Stimulated activated naive CD8-positive, alpha-beta T cell treated with anti-CD3 and anti-CD28 coated beads, Interleukin-15, Interleukin-2, amounts not matched to agents 100 U/mL and 50 U/mL, for 24 hours (primary cell): ENCODE measurements around the gene PPP1R13B.

ENCODE experiments used
- ATAC-seq: fragments of 150-1000 bp; cut with Tn5 transposase; one replicate; pipeline ENCODE4 v1.10.0; 2021
- DNase-seq: peaks from one replicate; pipeline ENCODE4 v3.0.0; 2021

Gene PPP1R13B

GRCh38 chr14:103744621-103745395 lies 102.6 kb downstream of the PPP1R13B start:
- ATAC-seq, result no peak
- no peak for DNase-seq

- DNase-seq (no peak), ATAC-seq (no peak)
These were observed 103.7 kb downstream of the PPP1R13B start for GRCh38 chr14:103743691-103744090.

DNA sequence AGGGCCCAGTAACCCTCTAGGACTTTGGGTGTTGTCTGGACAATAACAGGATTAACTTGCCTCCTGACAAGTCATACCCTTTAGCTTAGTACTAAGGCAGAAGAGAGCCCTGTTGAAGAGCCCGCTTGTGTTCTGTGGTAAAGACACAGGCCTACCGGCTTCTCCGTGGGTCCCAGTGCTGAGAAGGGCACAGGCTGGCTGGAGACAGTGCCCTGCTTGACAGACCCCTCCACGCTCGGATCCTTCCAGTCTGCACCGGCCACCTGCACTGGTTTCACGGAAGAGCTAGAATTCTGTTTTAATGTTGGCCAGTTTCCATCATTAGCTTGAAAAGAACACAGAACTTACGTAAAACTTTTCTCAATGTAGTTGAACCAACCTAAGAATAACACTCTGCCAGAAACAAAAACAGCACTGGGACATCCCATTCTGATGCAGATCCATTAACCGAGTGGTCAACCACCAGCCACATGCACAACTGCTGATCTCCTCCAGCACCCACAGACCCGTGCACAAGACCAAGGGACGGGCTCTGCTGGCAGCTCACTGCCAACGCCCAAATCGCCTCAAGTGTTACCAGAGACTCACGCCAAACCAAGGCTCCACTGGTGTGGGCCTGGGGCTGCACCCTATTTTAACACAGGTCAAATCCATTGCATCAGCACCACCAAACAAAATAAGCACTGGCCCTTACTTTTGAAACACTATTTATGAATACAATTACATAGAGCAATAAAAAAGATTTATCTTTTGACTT lies 104.7 kb downstream of the PPP1R13B start:
- DNase-seq (no peak), ATAC-seq (no peak)

DNA sequence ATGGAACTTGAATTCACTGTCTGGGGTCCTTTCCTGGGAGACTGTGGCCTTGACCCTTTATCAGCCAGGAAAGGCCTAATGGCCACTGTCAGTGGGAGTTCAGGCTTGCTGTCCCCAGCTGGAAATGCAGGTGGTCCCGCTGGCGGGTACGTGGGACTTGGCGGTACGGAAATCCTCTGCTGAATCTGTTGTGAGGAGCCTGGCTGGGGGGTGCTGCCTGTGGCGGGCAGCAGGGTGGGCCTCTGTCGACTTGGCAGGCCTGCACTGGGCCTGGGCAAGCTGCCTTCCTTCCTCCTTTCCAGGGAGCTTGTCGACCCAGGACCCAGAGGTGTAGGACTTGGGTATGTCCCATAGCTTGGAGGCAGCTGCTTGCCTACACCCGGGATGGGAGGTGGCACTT lies 105.5 kb downstream of the PPP1R13B start:
- ATAC-seq (no peak), DNase-seq (no peak)

DNA sequence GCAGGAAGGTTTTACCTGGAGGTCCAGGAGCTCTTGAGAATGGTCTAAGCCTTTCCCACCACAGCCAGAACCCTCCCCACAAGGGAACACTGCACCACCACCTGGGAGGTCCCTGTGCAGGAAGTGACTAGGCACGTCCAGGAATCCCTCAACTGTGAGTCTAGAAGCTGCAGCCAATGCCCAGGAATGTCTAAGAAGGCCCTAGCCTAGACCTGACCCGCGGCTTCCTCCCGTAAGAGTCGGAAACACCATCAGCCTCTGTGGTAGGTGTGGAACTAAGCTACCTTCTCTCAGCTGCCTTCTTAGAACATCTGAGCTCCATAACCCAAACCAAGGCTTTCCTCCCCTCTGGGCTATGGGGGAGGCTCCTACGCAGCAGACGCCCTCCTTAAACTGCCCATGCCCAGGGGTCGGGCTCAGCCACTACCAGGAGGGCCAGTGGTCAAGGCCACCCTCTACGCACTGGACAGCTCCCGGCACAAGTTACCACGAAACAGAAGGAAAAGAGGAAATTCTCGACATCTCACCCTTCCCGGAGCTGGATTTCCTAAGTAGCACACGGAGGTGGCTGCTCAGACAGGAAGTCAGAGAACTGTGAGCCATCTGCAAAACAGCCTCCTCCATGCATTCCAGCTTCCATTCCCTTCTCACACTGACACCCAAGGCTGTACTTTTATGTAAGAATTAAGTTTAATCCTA lies 106.2 kb downstream of the PPP1R13B start:
- DNase-seq (no peak), ATAC-seq (no peak)

- no peak for ATAC-seq
- DNase-seq, result no peak
These were observed 107.4 kb downstream of the PPP1R13B start for GRCh38 chr14:103739793-103740501.

DNA sequence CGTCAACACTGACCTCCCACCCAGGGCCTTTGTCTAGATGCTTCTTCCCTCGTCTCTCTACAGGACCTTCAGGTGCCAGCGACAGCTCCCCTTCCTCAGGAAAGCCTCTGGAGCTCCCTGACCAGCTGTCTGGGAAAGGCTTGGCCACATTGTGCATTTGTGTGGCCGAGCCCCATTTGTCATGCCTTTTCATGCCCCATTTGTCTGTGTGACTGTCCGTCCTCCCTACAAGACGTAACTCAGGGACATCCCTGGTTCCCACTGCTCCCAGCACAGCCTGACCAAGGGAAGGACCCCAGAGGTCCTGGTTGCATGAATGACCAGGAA lies 107.9 kb downstream of the PPP1R13B start:
- DNase-seq (no peak), ATAC-seq (no peak)

- DNase-seq (no peak), ATAC-seq (no peak)
These were observed 108.5 kb downstream of the PPP1R13B start for GRCh38 chr14:103738701-103739451.

DNA sequence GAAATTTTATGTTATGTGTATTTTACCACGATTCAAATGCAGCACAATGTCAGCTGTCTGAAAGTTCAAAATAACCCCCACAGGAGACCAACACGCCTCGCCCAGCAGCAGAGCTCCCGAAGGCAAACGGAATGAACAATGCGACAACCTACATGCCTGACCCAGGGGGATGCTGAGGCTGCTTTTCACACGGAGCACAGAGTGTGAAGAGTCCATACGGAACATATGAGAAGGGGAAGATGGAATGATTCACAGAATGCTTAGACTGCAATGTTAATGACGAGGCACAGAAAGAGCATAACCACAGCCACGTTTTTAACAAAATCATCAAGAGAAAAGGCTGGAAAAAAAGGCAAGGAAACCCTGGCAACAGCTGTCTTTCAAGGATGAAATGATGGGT lies 109.2 kb downstream of the PPP1R13B start:
- DNase-seq (no peak), ATAC-seq (no peak)

- no peak for ATAC-seq
These were observed 109.8 kb downstream of the PPP1R13B start for GRCh38 chr14:103737432-103738045.

GRCh38 chr14:103736546-103737431 lies 110.6 kb downstream of the PPP1R13B start:
- DNase-seq (no peak), ATAC-seq (no peak)

More at GRCh38 chr14:103737432-103738045, 109.8 kb downstream of the PPP1R13B start:
- no peak for DNase-seq

- DNase-seq (no peak), ATAC-seq (no peak)
These were observed 111.4 kb downstream of the PPP1R13B start for GRCh38 chr14:103735815-103736545.

GRCh38 chr14:103735439-103735814 lies 111.9 kb downstream of the PPP1R13B start:
- no peak for DNase-seq
- no peak for ATAC-seq

DNA sequence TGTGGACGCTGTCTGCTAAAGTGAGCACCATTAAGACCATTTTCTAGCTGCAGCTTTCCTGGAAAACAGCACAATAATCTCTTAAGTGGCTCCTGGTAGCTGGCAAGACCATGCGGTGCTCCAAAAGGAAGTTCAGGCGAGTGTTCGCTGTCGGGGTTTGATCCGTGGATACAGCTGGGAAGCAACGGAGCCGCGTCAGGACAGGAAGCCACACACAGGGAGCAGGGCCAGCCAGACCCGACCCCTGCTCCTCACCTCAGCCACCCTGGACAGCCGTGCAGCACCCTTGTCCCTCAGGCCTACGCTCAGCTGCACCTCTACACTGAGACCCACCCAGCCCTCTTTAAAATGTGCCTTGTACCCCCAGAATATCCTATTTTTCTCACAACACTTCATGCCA lies 112.4 kb downstream of the PPP1R13B start:
- no peak for DNase-seq
- no peak for ATAC-seq

GRCh38 chr14:103734081-103734888 lies 113.1 kb downstream of the PPP1R13B start:
- no peak for ATAC-seq
- no peak for DNase-seq

DNA sequence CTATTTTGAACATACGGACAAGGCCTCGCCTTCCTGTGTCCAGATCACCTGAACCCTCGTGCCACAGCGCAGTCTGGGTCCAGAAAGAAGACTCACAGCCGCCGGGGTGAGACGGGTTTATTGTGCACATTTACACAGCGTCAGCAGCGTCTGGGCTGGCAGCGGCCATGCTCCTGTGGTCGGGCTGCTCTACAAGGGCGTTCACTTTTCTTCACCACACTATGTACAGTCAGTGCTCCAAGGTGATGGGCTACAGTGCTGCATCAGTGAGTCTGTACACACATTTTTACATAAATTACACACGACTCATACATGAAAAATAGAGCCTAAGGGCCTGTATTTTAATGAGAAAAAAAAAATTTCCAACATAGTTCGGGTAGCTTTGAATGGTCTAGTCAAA lies 113.7 kb downstream of the PPP1R13B start:
- DNase-seq, result no peak
- no peak for ATAC-seq

GRCh38 chr14:103732868-103733620 lies 114.3 kb downstream of the PPP1R13B start:
- ATAC-seq (no peak), DNase-seq (no peak)
